Measurements from ENCODE around the gene NNAT.
A peak's percentile ranks its signal among the peaks of the same experiment; 100 is the strongest.

Gene NNAT

GRCh38 chr20:37567671-37568588 is 46.9 kb downstream of the NNAT start:
- DNase-seq = peak; percentile 97

- no peak for DNase-seq
These were observed 49.4 kb downstream of the NNAT start for GRCh38 chr20:37570419-37570818.

- no peak for DNase-seq
These were observed 50.0 kb downstream of the NNAT start for GRCh38 chr20:37571033-37571432.

All from NCI-H2171 treated with DMSO at 0.1 percent for 48 hours (cell line).